MCF 10A (cell line): ENCODE data around the gene SPTBN2. TPM values are rescaled to one million over a fixed set of nuclear protein-coding genes. Genes with fewer than 3 reads are reported as not detected.

Experiments
- BruUV-seq: library from RNA; stranded (reverse); fragments of 400-500 nt; replicated peaks from 2 replicates; lab custom pipeline; 2021; lab: Mats Ljungman, UMichigan
- CTCF ChIA-PET: fragments of 300-600 bp; sonication (Branson Sonifier 250); formaldehyde crosslinking; extraction: SDS; loops from one replicate; lab custom pipeline; 2021; ENCODE audit warnings: antibody characterized with exemption, inconsistent platforms; lab: Yijun Ruan, JAX
- POLR2A ChIA-PET: fragments of 300-600, 350-650 bp; sonication (Branson Sonifier 250); formaldehyde crosslinking; extraction: SDS; loops from one replicate; lab custom pipeline; 2020; ENCODE audit warnings: antibody characterized with exemption, inconsistent platforms; lab: Yijun Ruan, JAX
- DNase-seq: peaks from one replicate; pipeline ENCODE4 v3.0.0-alpha.2; 2018; ENCODE audit not compliant: unreplicated experiment
- H3K27ac Mint-ChIP-seq: one replicate; pipeline ENCODE4 v1.8.0; 2022; ENCODE audit warnings: mild to moderate bottlenecking, low read depth, mixed read lengths; ENCODE audit not compliant: unreplicated experiment
- H3K27me3 Mint-ChIP-seq: one replicate; pipeline ENCODE4 v1.8.0; 2022; ENCODE audit warnings: mixed read lengths; ENCODE audit not compliant: insufficient read depth, unreplicated experiment
- H3K36me3 Mint-ChIP-seq: one replicate; pipeline ENCODE4 v1.8.0; 2022; ENCODE audit warnings: mild to moderate bottlenecking, moderate library complexity, mixed read lengths; ENCODE audit not compliant: insufficient read depth, unreplicated experiment
- H3K4me1 Mint-ChIP-seq: one replicate; pipeline ENCODE4 v1.8.0; 2022; ENCODE audit warnings: mixed read lengths; ENCODE audit not compliant: insufficient read depth, unreplicated experiment
- H3K4me3 Mint-ChIP-seq: one replicate; pipeline ENCODE4 v1.8.0; 2022; ENCODE audit warnings: mild to moderate bottlenecking, moderate library complexity, mixed read lengths; ENCODE audit not compliant: unreplicated experiment
- H3K9me3 Mint-ChIP-seq: one replicate; pipeline ENCODE4 v1.8.0; 2022; ENCODE audit warnings: mixed read lengths; ENCODE audit not compliant: unreplicated experiment
- CTCF ChIP-seq: fragments of 200-600 bp; IDR thresholded peaks from one replicate; pipeline ENCODE4 v1.8.0; 2022; ENCODE audit warnings: antibody characterized with exemption, mild to moderate bottlenecking; ENCODE audit not compliant: unreplicated experiment
- intact Hi-C: fragments of 100-400 bp; cut with micrococcal nuclease; formaldehyde crosslinking; loops from 2 replicates; pipeline ENCODE4 v1.14.1; 2022
- total RNA-seq: library from RNA; stranded (reverse); gene quantifications from 2 replicates; pipeline ENCODE4 v1.2.3, GENCODE V29; 2022

SPTBN2 gene
- total RNA-seq, 1 experiment from 2014 or later: 47.2 TPM

- H3K36me3 Mint-ChIP-seq: peaks cover 53% of the 10 kb centered on the region
- intact Hi-C loops: no loop called here
- ChIA-PET CTCF (interaction anchor here (1.0 kb wide), 1 partner anchor 133 kb away, joined by 3 read pairs; no protein-coding TSS in a partner anchor), POLR2A (no interaction called here)
- no peaks in the 10 kb centered on the region for H3K4me1 Mint-ChIP-seq
- no peaks in the 10 kb centered on the region for H3K9me3 Mint-ChIP-seq
- TF ChIP-seq CTCF: no peak
- no peak for DNase-seq
- no peak overlapping the region for H3K27ac Mint-ChIP-seq
- H3K4me3 Mint-ChIP-seq: no peak overlapping the region
- no TSS peak for BruUV-seq
- no peaks in the 10 kb centered on the region for H3K27me3 Mint-ChIP-seq
These were observed 28.3 kb downstream of the SPTBN2 start for GRCh38 chr11:66700742-66701141.

GRCh38 chr11:66700337-66700736 is 28.7 kb downstream of the SPTBN2 start:
- Mint-ChIP-seq H3K4me3 (no peak overlapping the region), H3K36me3 (peaks cover 49% of the 10 kb centered on the region), H3K27me3 (no peaks in the 10 kb centered on the region), H3K27ac (no peak overlapping the region), H3K9me3 (no peaks in the 10 kb centered on the region), H3K4me1 (no peaks in the 10 kb centered on the region)
- ChIA-PET POLR2A (no interaction called here), CTCF (no interaction called here)
- no TSS peak for BruUV-seq
- no peak for DNase-seq
- no peak for TF ChIP-seq CTCF
- intact Hi-C loops: no loop called here

- no TSS peak for BruUV-seq
- Mint-ChIP-seq H3K4me3 (no peak overlapping the region), H3K27ac (no peak overlapping the region), H3K36me3 (peaks cover 56% of the 10 kb centered on the region), H3K4me1 (no peaks in the 10 kb centered on the region), H3K27me3 (no peaks in the 10 kb centered on the region), H3K9me3 (no peaks in the 10 kb centered on the region)
- no peak for DNase-seq
- ChIA-PET POLR2A (interaction anchor here (0.7 to 0.9 kb wide), 2 partner anchors 9 to 136 kb away, joined by 3 read pairs; no protein-coding TSS in a partner anchor), CTCF (interaction anchor here (9.4 kb wide), 1 partner anchor 136 kb away, joined by 78 read pairs; no protein-coding TSS in a partner anchor)
- TF ChIP-seq CTCF: no peak
- intact Hi-C loops: no loop called here
These were observed 30.5 kb downstream of the SPTBN2 start for GRCh38 chr11:66698491-66698890.

GRCh38 chr11:66697988-66698387 is 31.0 kb downstream of the SPTBN2 start:
- no peak for TF ChIP-seq CTCF
- H3K4me1 Mint-ChIP-seq: no peaks in the 10 kb centered on the region
- ChIA-PET CTCF (interaction anchor here (1.2 to 9.4 kb wide), 2 partner anchors 38 to 136 kb away, joined by 3 to 78 read pairs; no protein-coding TSS in a partner anchor), POLR2A (interaction anchor here (0.7 to 0.9 kb wide), 3 partner anchors 8 to 136 kb away, joined by 3 read pairs; no protein-coding TSS in a partner anchor)
- BruUV-seq: no TSS peak
- H3K27ac Mint-ChIP-seq: no peak overlapping the region
- no peaks in the 10 kb centered on the region for H3K9me3 Mint-ChIP-seq
- H3K4me3 Mint-ChIP-seq: no peak overlapping the region
- intact Hi-C loops: no loop called here
- peaks cover 61% of the 10 kb centered on the region for H3K36me3 Mint-ChIP-seq
- no peaks in the 10 kb centered on the region for H3K27me3 Mint-ChIP-seq
- no peak for DNase-seq
